HepG2 (cell line): ENCODE results near the gene CRAT. TPM values are rescaled to one million over a fixed set of nuclear protein-coding genes. Genes with fewer than 3 reads are reported as not detected.

ENCODE experiments used
- EED ChIP-seq: sonication (generic); formaldehyde crosslinking; IDR thresholded peaks from 2 replicates; pipeline ENCODE4 v1.5.0; 2020; ENCODE audit warnings: mild to moderate bottlenecking, missing genetic modification reagents
- HNF1B ChIP-seq: sonication (generic); formaldehyde crosslinking; IDR thresholded peaks from 2 replicates; pipeline ENCODE4 v1.5.1; 2020; ENCODE audit warnings: mild to moderate bottlenecking, moderate library complexity, missing genetic modification reagents
- KAT2B ChIP-seq: fragments of 150-350 bp; IDR thresholded peaks from 2 replicates; pipeline ENCODE4 v1.6.1; 2014; ENCODE audit warnings: low read depth, low read length, borderline replicate concordance
- MAFG ChIP-seq: sonication (generic); formaldehyde crosslinking; IDR thresholded peaks from 2 replicates; pipeline ENCODE4 v1.5.1; 2020; ENCODE audit warnings: mild to moderate bottlenecking, missing genetic modification reagents
- MTA3 ChIP-seq: sonication (generic); formaldehyde crosslinking; IDR thresholded peaks from 2 replicates; pipeline ENCODE4 v1.4.0; 2020; ENCODE audit warnings: missing genetic modification reagents
- PREB ChIP-seq: sonication (generic); formaldehyde crosslinking; IDR thresholded peaks from 2 replicates; pipeline ENCODE4 v1.4.0; 2020; ENCODE audit warnings: missing genetic modification reagents
- PTBP1 ChIP-seq: fragments of 200-400 bp; formaldehyde crosslinking; IDR thresholded peaks from 2 replicates; pipeline ENCODE4 v1.6.1; 2018; ENCODE audit warnings: low read length, low read depth; ENCODE audit not compliant: poor library complexity, severe bottlenecking
- SKIL ChIP-seq: sonication (generic); formaldehyde crosslinking; IDR thresholded peaks from 2 replicates; pipeline ENCODE4 v1.8.0; 2022; ENCODE audit warnings: missing genetic modification reagents, mild to moderate bottlenecking, moderate library complexity, borderline replicate concordance
- SNAI1 ChIP-seq: sonication (generic); formaldehyde crosslinking; IDR thresholded peaks from 2 replicates; pipeline ENCODE4 v1.5.0; 2020; ENCODE audit warnings: mild to moderate bottlenecking, missing genetic modification reagents, borderline replicate concordance
- SUZ12 ChIP-seq: fragments of 150-350 bp; IDR thresholded peaks from 2 replicates; pipeline ENCODE4 v1.6.1; 2014; ENCODE audit warnings: low read depth, low read length
- ZBED4 ChIP-seq: sonication (generic); formaldehyde crosslinking; IDR thresholded peaks from 2 replicates; pipeline ENCODE4 v1.4.0; 2020; ENCODE audit warnings: missing genetic modification reagents, borderline replicate concordance
- ZNF10 ChIP-seq: sonication (generic); formaldehyde crosslinking; IDR thresholded peaks from 2 replicates; pipeline ENCODE4 v1.4.0; 2020; ENCODE audit warnings: mild to moderate bottlenecking, low read depth, missing genetic modification reagents, borderline replicate concordance
- ZNF260 ChIP-seq: sonication (generic); formaldehyde crosslinking; IDR thresholded peaks from 2 replicates; pipeline ENCODE4 v1.4.0; 2020; ENCODE audit warnings: missing genetic modification reagents, low read depth, mild to moderate bottlenecking, borderline replicate concordance
- ZNF335 ChIP-seq: sonication (generic); formaldehyde crosslinking; IDR thresholded peaks from 2 replicates; pipeline ENCODE4 v1.4.0; 2020; ENCODE audit warnings: missing genetic modification reagents
- ZNF441 ChIP-seq: sonication (generic); formaldehyde crosslinking; IDR thresholded peaks from 2 replicates; pipeline ENCODE4 v1.7.0; 2021; ENCODE audit warnings: missing genetic modification reagents, borderline replicate concordance
- ZNF503 ChIP-seq: sonication (generic); formaldehyde crosslinking; IDR thresholded peaks from 2 replicates; pipeline ENCODE4 v1.4.0; 2020; ENCODE audit warnings: missing genetic modification reagents
- ZNF530 ChIP-seq: sonication (generic); formaldehyde crosslinking; IDR thresholded peaks from 2 replicates; pipeline ENCODE4 v1.5.0; 2020; ENCODE audit warnings: low read depth, mild to moderate bottlenecking, missing genetic modification reagents
- ZNF883 ChIP-seq: sonication (generic); formaldehyde crosslinking; IDR thresholded peaks from 2 replicates; pipeline ENCODE4 v1.5.1; 2020; ENCODE audit warnings: mild to moderate bottlenecking, missing genetic modification reagents; ENCODE audit errors: not compliant biosample characterization
- polyA plus RNA-seq, 8 experiments: library from polyadenylated mRNA; depleted of rRNA in 3 of 8; stranded (reverse) in 7 of 8; unstranded in 1 of 8; fragments of >200 nt; fragmentation: Illumina TruSeq in 4 of 8; extraction: Trizol in 4 of 8; gene quantifications; 2 replicates each; pipeline versions ENCODE4 v1.2.1 to v1.2.3, GENCODE V29; 2011 to 2016; ENCODE audit warnings: low read depth in 4 of 8, missing spikeins in 1 of 8, mixed read lengths in 1 of 8; ENCODE audit not compliant: insufficient read depth in 1 of 8
- total RNA-seq, 5 experiments: library from RNA; depleted of rRNA; stranded (reverse); fragments of >200 nt; fragmentation: Illumina TruSeq; extraction: Trizol; gene quantifications; 2 replicates each; pipeline ENCODE4 v1.2.3, GENCODE V29; 2016; ENCODE audit warnings: low read depth in 1 of 5

Gene CRAT
- total and polyA plus RNA-seq, 2 of the 13 experiments (the other 11 are each of a cell fraction or from before 2014, with no cell fraction given): 26.1 to 26.6 TPM

GRCh38 chr9:129110740-129111527, at the start of gene CRAT, which contains the start of gene PTPA (continued):
- TF ChIP-seq HNF1B (CRISPR knock-in tag) (peak; percentile 70; the same call in 1 of the 2 replicates), ZNF530 (CRISPR knock-in tag) (no peak), ZNF441 (CRISPR knock-in tag) (no peak), SUZ12 (no peak), PREB (CRISPR knock-in tag) (no peak), SKIL (CRISPR knock-in tag) (no peak), ZNF260 (no peak), MTA3 (CRISPR knock-in tag) (no peak), ZNF503 (CRISPR knock-in tag) (no peak), ZNF335 (CRISPR knock-in tag) (peak; percentile 63; the same call in 1 of the 2 replicates), PTBP1 (no peak), ZBED4 (CRISPR knock-in tag) (no peak; the same call in 1 of the 2 replicates), ZNF10 (CRISPR knock-in tag) (no peak), KAT2B (no peak), MAFG (CRISPR knock-in tag) (no peak), ZNF883 (CRISPR knock-in tag) (peak; percentile 22), SNAI1 (CRISPR knock-in tag) (no peak), EED (CRISPR knock-in tag) (no peak)
